OCI-LY3 (cell line): ENCODE data around the gene ABCG4.

ENCODE experiments used
- H2AFZ ChIP-seq: fragments of 200-600, 300-600 bp; shearing (Covaris generic); 2 replicates; pipeline ENCODE4 v1.6.0; 2014; ENCODE audit warnings: antibody characterized with exemption, low read depth, low read length
- H3K27ac ChIP-seq: fragments of 200-600, 300-600 bp; sonication (generic); 2 replicates; pipeline ENCODE4 v1.5.1; 2014; ENCODE audit warnings: mild to moderate bottlenecking, low read length, moderate library complexity, mixed read lengths
- H3K27me3 ChIP-seq: fragments of 200-600, 300-600 bp; sonication (generic); 2 replicates; pipeline ENCODE4 v1.6.1; 2014; ENCODE audit warnings: low read depth, low read length, mixed read lengths
- H3K36me3 ChIP-seq: fragments of 200-600, 300-600 bp; sonication (generic); replicated peaks from 2 replicates; pipeline ENCODE3; 2014; ENCODE audit warnings: low read depth, low read length, mixed read lengths
- H3K4me1 ChIP-seq: fragments of 300-600, 200-600 bp; sonication (generic); 2 replicates; pipeline ENCODE4 v1.6.1; 2014; ENCODE audit warnings: low read length, mixed read lengths
- H3K4me2 ChIP-seq: fragments of 200-600, 300-600 bp; sonication (generic); 2 replicates; pipeline ENCODE4 v1.6.1; 2014; ENCODE audit warnings: low read length, mixed read lengths
- H3K4me3 ChIP-seq: fragments of 300-600, 200-600 bp; sonication (generic); 2 replicates; pipeline ENCODE4 v1.5.1; 2014; ENCODE audit warnings: antibody characterized with exemption, mild to moderate bottlenecking, low read length, moderate library complexity
- H3K79me2 ChIP-seq: fragments of 300-600, 200-600 bp; shearing (Covaris generic); 2 replicates; pipeline ENCODE4 v1.6.1; 2014; ENCODE audit warnings: mild to moderate bottlenecking, low read length, mixed read lengths
- H3K9ac ChIP-seq: fragments of 300-600, 200-600 bp; shearing (Covaris generic); 2 replicates; pipeline ENCODE4 v1.6.0; 2014; ENCODE audit warnings: mild to moderate bottlenecking, low read length, moderate library complexity
- H3K9me3 ChIP-seq: fragments of 200-600, 300-600 bp; shearing (Covaris generic); 2 replicates; pipeline ENCODE4 v1.6.1; 2014; ENCODE audit warnings: low read length, mixed read lengths; ENCODE audit not compliant: insufficient read depth
- H4K20me1 ChIP-seq: fragments of 200-600, 300-600 bp; sonication (generic); 2 replicates; pipeline ENCODE4 v1.6.1; 2016; ENCODE audit warnings: low read length, mixed read lengths; ENCODE audit not compliant: insufficient read depth
- EZH2phosphoT487 ChIP-seq: fragments of 200-600 bp; shearing (Covaris generic); IDR thresholded peaks from 2 replicates; pipeline ENCODE4 v1.6.1; 2018; ENCODE audit warnings: antibody characterized with exemption, mixed run types, low read depth
- TF ChIP-seq, protein P1 (sequence below): fragments of 200-600, 300-600 bp; sonication (generic); IDR thresholded peaks from 2 replicates; pipeline ENCODE4 v1.5.1; 2014; ENCODE audit warnings: antibody characterized with exemption, low read length, low read depth

The ABCG4 gene

DNA sequence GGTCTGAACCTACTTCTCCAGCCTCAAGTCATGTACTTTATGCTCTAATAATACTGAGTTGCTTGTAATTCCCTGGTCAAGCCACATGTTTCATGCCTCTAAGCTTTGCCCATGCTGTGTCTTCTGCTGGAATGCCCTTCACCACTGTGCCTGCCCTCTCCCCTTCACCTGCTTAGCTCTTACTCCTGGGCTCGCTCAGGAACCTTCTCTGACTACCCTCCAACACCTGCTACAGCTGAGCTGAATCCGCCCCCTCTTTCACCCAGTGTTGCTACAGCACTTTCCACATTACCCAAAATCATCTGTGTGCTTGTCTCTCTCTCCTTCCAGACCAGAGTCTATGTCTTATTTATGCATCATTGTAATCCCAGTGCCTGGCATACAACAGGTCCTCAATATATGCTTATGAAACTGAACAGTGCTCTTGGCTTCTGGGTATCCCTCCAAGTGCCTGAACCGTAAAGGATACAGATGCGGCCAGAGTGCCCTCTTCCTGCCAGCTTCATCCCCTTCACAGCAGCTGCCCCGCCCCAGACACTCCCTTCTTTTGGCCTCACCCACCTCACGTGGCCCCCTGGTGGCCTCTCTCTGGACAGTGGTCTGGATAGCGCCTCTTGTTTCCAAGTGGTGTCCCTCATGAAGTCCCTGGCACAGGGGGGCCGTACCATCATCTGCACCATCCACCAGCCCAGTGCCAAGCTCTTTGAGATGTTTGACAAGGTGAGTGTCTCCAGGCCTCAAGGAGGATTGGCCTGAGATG is 7.1 kb downstream of the ABCG4 start:
- Histone ChIP-seq H3K27me3 (peaks cover 13% of the 10 kb centered on the region), H3K4me2 (no peak overlapping the region), H3K4me1 (peaks cover 4% of the 10 kb centered on the region), H2AFZ (no peak overlapping the region), H3K9me3 (no peaks in the 10 kb centered on the region), H3K27ac (no peak overlapping the region), H4K20me1 (no peaks in the 10 kb centered on the region), H3K79me2 (no peaks in the 10 kb centered on the region), H3K4me3 (no peak overlapping the region), H3K36me3 (no peaks in the 10 kb centered on the region), H3K9ac (no peak overlapping the region)
- no peak for TF ChIP-seq EZH2phosphoT487
- TF ChIP-seq, protein P1, sequence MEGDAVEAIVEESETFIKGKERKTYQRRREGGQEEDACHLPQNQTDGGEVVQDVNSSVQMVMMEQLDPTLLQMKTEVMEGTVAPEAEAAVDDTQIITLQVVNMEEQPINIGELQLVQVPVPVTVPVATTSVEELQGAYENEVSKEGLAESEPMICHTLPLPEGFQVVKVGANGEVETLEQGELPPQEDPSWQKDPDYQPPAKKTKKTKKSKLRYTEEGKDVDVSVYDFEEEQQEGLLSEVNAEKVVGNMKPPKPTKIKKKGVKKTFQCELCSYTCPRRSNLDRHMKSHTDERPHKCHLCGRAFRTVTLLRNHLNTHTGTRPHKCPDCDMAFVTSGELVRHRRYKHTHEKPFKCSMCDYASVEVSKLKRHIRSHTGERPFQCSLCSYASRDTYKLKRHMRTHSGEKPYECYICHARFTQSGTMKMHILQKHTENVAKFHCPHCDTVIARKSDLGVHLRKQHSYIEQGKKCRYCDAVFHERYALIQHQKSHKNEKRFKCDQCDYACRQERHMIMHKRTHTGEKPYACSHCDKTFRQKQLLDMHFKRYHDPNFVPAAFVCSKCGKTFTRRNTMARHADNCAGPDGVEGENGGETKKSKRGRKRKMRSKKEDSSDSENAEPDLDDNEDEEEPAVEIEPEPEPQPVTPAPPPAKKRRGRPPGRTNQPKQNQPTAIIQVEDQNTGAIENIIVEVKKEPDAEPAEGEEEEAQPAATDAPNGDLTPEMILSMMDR: peak; percentile 20; the same call in 1 of the 2 replicates

DNA sequence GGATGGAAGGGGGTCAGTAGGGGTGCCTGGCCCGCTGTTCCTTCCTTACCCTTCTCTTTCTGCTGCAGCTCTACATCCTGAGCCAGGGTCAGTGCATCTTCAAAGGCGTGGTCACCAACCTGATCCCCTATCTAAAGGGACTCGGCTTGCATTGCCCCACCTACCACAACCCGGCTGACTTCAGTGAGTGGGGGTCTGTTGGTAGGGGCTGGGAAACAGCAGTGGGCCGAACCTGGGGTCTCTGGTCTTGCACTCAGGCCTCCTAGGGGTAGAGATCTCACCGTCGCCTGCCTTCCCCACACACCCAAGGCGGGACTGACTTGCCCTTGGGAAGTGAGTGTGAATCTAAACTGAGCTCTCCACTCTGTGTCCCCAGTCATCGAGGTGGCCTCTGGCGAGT is 7.6 kb downstream of the ABCG4 start:
- H3K4me2 ChIP-seq: no peak overlapping the region
- peaks cover 13% of the 10 kb centered on the region for H3K27me3 ChIP-seq
- no peak overlapping the region for H3K27ac ChIP-seq
- no peak overlapping the region for H3K9ac ChIP-seq
- H3K4me1 ChIP-seq: no peaks in the 10 kb centered on the region
- no peak overlapping the region for H2AFZ ChIP-seq
- no peaks in the 10 kb centered on the region for H3K36me3 ChIP-seq
- H3K4me3 ChIP-seq: no peak overlapping the region
- H4K20me1 ChIP-seq: no peaks in the 10 kb centered on the region
- no peaks in the 10 kb centered on the region for H3K9me3 ChIP-seq
- TF ChIP-seq, protein P1: no peak
- TF ChIP-seq EZH2phosphoT487: no peak
- no peaks in the 10 kb centered on the region for H3K79me2 ChIP-seq

DNA sequence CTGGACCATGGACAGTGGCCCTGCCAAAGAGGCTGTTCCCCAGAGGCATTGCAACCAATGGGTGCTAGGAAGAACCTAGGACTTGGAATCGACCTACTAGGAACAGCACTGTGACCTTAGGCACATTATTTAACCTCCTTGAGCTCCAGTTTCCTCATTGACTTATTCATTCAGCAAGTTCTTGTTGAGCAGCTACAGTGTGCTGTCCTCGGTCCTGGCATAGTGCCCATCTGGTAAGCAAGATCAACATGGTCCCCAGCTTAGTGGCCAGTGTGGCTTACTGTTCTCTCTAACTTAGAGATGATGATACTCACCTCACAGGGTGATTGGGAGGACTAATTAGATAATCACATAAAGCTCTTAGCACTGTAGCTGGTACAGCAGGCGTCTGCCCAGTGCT is 8.2 kb downstream of the ABCG4 start:
- Histone ChIP-seq H3K36me3 (no peaks in the 10 kb centered on the region), H3K27ac (no peak overlapping the region), H3K79me2 (no peaks in the 10 kb centered on the region), H3K9me3 (no peaks in the 10 kb centered on the region), H3K9ac (no peak overlapping the region), H3K4me2 (no peak overlapping the region), H3K4me1 (no peaks in the 10 kb centered on the region), H3K4me3 (no peak overlapping the region), H3K27me3 (peaks cover 13% of the 10 kb centered on the region), H4K20me1 (no peaks in the 10 kb centered on the region), H2AFZ (no peak overlapping the region)
- TF ChIP-seq, protein P1: no peak
- no peak for TF ChIP-seq EZH2phosphoT487

GRCh38 chr11:119158467-119158866 is 9.6 kb downstream of the ABCG4 start:
- H3K9ac ChIP-seq: no peak overlapping the region
- no peaks in the 10 kb centered on the region for H3K9me3 ChIP-seq
- no peaks in the 10 kb centered on the region for H3K36me3 ChIP-seq
- H2AFZ ChIP-seq: no peak overlapping the region
- no peaks in the 10 kb centered on the region for H3K4me1 ChIP-seq
- no peaks in the 10 kb centered on the region for H4K20me1 ChIP-seq
- H3K27ac ChIP-seq: no peak overlapping the region
- H3K79me2 ChIP-seq: no peaks in the 10 kb centered on the region
- H3K4me3 ChIP-seq: no peak overlapping the region
- H3K27me3 ChIP-seq: peaks cover 13% of the 10 kb centered on the region
- TF ChIP-seq, protein P1: no peak
- no peak for TF ChIP-seq EZH2phosphoT487
- no peak overlapping the region for H3K4me2 ChIP-seq
